HG02884 (cell line): Measurements from ENCODE around the gene ADGRF5.
"Not testable (repeated sequence)": the region's sequence is repeated elsewhere in the genome, so short reads cannot be mapped to it uniquely, and the experiment has no call there.

Experiments
- ATAC-seq: cut with Tn5 transposase; IDR thresholded peaks from one replicate; pipeline ENCODE4 v1.9.1; 2021; ENCODE audit warnings: mild to moderate bottlenecking, moderate library complexity; ENCODE audit not compliant: unreplicated experiment

ADGRF5 gene

DNA sequence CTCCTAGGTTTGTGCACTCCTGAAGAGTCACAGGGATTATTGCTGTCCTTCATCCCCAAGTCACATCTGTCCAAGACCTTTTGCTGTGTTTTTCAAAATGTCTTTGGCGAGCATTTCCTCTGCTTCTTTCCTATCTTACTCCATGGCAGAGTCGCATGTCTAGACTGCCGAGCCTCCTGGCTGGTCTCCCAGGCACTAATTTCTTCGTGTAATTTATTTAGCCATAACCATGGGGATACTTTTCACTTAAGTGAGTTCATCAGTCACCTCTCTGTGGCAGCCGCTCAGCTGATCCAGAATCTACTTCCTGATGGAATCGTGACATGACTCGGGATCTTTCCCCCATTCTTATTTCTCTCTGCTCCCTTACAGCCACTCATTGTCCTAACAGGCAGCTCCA is 25.8 kb downstream of the ADGRF5 start:
- ATAC-seq = no peak

DNA sequence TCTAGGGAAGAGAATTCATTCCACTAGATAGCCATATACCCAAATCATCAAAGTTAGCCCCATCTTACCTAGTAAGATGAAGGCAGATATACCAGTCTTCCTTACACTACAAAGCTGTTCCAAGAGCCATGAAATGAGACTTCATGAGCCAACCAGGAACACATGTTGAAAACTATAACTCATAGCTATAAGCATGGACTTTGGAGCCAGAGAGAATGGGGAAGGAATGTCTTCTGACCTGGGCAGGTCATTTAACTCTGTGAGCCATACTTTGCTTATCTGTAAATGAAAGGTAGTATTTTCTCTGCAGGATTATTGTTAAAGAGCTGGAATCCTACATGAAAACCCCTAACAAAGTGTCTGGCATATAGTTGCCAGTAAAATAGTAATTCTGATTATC is 27.3 kb downstream of the ADGRF5 start:
- no peak for ATAC-seq

DNA sequence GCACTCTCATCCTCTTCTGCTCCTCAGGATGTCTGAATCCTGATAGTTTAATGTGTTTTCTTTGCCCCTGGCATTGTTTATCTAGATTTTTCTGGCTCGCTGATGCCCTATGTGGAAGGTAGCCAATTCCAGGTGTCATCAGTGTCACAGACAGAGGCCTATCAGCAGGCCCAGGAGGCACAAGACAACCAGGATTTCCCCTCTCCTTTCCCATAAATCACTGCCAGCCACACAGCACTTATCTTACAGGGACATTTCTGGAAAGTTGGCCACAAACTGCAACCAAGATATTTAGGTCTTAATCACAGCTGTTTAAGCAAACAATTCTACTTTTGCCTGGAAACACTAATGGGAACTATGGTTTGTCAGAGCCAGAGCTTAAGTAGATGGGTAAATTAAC is 28.1 kb downstream of the ADGRF5 start:
- ATAC-seq = no peak

DNA sequence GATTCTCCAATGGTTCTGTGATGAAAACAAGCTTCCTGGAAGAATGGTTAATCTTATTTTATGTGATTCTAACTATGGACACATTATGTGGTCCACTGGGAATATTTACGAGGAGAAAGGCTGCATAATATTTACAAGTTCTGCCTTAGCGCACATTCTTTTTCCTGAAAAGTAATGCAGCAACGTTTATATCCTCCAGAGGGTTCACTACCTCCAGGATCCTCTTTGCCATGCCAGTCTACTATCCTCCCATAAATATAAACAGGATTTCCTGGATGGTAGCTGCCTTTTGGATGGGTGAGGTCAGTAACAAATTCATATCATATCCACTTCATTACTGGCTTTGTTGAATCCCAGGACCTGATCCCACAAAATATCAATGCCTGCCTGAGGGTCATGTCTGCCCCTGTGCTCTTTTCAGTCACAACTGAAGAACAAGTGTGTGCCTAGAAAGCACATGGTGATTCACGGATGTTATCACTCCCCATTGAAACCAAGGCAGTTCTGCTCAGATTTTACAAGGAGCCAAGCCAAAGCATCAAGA is 30.4 kb downstream of the ADGRF5 start:
- no peak for ATAC-seq

DNA sequence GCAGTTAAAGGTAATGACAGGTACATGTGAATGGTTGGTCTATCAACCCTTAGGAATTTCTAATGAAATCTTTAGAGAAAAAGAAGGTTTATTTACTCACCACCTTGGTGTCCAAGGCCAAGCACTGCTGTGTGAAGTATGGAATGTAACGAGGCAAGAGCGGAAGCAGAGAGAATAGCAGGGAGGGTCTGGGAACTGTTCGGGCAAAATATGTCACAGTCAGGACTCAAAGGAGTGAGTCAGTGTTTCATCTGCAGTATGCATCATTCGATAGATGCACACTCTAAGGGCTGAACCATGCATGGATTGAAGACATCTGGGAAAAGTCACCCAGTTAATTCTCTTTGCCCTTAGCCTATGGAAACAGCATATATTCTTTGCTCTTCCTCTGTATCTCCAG is 33.2 kb downstream of the ADGRF5 start:
- no peak for ATAC-seq

DNA sequence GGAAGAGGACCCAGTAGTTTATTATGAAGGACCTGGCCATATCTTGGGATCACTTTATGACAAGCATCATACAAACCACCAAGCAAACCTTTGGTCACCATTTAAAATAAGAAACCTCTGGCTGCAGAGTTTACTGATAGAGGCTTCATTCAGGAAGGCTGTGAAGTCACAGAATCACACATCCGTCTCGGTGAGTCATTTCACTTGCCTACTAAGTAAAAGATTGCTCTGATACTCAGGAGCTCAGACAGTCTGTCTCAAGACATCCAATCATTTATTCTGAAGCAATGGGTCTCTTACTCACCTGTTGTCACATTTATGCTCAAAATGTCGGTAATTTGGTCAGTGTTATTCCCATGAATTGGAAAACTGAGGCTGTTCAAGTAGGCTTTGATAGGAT is 33.7 kb downstream of the ADGRF5 start:
- ATAC-seq = no peak

DNA sequence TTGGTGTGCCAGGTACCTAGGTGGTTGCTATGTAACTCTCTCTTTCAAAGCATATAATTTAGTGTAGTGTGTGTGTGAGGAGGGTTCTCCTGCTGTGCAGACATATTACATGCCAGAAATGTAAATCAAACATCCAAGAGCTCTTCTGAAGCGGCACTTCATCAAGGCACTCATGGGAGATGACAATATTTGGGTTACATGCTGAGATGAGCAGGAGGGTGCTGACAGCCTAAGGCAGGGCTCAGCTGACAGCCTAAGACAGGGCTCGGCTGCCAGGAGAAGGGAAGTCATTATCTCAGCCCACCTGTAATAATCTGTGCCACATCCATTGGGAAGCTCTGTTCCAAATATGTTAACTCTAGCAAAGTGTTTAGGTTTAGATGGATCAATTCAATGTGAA is 39.1 kb downstream of the ADGRF5 start:
- ATAC-seq = no peak

DNA sequence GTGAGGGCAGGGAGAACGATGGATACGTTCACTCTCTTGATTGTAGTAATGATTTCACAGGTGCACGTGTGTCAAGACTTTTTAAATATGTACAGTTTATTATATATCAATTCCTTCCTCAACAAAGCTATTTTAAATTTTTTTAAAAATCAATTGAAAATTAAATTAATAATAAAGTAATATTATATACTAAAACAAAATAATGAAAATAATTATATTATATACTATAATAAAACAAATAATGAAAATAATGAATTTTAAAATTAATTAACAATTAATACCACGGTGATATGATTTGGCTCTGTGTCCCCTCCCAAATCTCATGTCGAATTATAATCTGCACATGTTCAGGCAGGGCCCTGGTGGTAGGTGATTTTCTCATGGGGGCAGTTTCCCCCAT is 42.7 kb downstream of the ADGRF5 start:
- ATAC-seq = no peak

DNA sequence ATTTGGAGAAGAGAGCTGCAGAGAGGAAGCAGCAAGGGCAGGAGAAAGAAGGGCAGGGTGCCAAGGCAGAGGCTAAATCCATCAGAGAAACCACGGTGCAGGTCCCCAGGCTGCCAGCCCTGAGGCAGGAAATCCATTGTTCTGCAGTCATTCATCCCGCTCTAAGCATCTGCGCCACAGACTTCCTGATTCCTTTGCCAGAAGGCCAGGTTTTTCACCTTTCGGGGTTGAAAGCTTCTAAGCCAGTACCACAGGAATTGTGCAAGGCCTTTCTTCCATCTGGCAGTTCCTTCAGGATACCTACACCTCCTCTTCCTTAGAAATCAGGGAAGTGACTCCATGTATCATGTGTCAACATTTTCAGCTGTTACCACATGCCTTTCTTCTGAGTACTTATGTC is 45.6 kb downstream of the ADGRF5 start:
- ATAC-seq = no peak

DNA sequence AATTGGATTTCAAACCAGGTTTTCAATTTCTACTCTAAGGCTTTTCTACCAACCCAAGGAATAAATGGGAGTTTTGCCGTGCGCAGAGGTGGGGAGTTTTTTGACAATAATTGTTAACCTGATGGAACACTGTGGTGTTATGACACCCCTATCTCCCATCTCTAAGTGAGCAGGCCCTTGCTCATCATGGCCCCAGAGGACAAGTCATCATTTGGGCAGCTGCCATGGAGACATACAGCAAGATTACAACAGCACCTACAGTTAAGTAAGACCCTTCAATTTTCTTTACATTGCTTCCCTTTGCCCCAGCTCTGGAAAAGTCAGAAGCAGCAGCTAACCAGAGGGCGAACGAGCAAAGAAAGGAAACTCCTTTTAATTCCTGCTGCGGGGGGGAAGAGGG is 54.3 kb downstream of the ADGRF5 start:
- no peak for ATAC-seq

DNA sequence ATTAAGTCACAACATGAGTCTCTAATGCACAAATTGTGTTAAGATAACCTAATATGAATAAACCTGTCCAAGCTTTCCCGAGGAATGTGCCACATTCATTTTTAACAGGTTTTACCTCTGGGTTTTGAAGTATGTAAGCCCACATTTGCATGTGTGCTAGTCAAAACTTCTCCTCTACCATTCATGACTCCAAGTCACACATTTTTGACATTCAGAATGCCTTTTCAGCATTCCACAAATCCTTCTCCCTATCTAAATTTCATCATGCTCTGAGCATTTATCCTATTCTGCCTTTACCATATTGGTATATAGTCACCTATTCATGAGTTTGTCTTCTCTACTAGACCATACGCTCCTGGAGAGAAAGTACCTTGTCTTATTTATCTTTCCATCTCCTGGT is 56.5 kb downstream of the ADGRF5 start:
- no peak for ATAC-seq

DNA sequence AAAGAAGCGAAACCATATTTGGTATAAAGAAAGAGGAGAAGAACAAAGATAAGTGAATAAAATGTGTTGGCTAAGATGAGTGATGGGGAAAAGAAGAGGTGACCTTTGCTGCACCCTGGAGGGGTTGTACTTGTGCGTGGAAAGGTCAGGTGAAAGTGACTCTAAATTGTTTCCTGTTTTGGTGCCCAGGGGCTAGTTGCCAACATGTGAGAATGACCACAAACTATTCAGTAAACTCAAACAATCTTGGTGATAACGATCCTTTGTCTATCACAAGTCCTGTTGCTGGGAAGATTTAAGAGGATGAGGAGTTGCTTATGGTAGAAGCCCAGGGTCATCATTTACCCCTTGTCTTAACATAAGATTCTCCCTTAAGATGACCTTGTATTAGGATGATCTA is 57.9 kb downstream of the ADGRF5 start:
- ATAC-seq = no peak

DNA sequence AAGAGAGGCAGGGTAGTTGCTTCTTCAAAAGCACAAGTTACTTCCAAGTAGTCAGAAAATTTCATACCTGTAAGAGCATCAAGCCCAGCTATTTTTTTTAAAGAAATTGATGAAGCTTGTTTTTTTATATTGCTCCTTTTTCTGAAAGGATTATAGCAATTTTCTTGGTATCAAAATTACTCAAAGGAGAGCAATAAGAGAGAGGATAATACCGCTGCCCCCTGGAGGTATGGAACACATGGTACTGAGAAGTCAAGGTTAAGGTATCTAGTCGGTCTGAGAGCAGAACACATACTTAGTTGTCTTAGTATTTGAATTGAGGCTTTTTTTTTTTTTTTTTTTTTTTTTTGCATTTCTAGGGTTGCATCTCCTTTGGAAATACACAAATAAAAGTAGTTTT is 59.4 kb downstream of the ADGRF5 start:
- no peak for ATAC-seq

DNA sequence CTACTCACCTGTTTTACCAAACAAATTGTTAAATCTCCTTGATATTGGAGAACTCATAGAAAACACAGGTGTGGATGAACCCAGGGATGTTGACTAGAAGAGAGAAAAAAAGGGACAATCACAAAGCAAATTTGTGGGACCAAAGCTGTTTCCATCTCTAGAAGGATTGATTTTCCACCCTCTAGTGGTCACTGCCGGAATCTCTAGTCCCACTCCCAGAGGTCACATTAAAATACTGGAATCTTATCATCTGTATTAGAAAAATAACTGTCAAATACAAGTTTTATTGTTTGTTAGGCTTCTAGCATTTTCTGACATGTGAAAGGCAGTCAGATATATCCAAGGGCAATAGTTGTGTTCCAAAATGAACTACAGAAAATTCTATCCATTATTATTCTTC is 65.8 kb downstream of the ADGRF5 start:
- ATAC-seq = peak; percentile 69

DNA sequence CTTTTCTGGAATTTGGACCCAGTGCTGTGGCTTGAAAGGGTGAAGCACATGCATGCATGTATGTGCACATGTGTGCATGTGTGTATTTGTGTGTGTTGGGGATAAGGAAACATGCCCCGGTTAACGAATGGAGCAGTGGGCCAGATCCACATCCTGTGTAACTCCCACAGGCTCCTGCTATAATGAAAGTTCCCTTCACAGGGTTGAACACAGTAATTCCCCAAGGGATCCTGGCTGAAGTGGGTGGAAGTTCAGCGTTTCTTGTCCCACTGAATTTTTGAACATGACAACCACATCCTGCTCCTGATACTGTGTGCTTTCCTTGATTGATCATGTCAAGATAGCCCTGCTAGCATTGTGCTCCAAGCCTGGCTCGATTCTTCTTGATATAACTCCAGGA is 70.2 kb downstream of the ADGRF5 start:
- ATAC-seq = not testable (repeated sequence)

DNA sequence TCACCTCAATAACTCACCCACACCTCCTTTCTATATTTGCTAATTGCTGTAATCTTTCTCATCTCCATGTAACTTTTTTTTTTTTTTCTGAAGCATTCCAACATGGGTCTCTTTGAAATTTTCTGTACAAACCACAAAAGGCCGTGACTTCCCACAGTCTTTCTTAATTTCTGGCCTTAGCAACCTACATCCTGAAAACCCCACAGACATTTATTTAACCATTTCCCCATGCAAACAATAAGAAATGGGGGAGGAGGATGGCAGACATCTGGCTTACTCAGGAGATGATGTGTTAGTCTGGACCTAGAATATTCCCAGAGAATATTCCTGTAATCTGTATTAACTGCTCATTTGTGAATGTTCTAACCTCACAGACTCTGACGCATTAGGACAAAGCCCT is 70.9 kb downstream of the ADGRF5 start:
- no peak for ATAC-seq

DNA sequence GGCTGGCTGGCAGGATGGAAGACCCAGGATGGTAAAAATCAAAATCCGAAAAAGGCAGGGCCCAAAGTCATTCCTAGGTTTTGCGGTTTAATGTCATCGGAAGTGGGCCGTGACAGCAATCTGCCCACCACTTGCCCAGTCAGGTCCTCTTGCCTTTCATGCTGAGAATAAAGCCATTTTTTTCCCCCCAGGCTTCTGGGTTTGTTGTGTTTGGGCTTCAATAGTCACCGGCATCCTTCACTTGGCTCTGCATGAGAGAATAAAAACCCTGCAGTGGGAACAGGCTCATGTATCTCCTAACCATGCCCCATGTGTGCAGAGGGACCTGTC is 72.4 kb downstream of the ADGRF5 start:
- no peak for ATAC-seq

DNA sequence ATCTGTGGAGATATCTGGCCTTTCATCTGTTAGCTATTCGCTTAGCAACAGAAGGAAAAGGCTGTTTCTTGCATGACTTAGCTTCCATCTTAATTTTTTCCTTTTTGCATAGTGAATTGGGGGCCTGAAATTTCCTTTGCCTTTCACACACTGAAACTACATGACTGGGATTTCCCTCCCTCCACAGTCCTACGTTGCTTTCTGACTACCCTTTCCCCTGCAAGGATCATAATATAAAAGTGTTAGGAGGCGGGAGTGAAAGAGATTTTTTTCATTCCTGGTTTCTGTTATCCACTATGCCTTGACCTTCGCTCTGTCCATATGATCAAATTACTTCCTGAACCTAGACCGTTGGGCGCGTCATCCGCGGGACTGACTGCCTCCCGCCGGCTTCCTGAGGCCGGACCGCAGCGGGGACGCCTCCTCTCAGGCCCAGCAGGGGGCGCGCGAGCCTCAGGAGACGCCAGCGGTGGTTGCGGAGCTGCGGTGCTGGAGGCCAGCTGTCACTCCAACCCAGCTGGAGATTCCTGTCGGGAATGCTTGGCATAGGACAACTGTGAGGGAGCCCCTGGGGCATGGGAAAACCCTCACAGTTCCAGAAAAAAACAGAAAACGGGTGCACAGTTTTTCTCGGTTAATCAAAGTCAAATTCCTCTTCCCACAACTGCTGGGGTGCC is 72.9 kb downstream of the ADGRF5 start:
- ATAC-seq = peak; percentile 91

DNA sequence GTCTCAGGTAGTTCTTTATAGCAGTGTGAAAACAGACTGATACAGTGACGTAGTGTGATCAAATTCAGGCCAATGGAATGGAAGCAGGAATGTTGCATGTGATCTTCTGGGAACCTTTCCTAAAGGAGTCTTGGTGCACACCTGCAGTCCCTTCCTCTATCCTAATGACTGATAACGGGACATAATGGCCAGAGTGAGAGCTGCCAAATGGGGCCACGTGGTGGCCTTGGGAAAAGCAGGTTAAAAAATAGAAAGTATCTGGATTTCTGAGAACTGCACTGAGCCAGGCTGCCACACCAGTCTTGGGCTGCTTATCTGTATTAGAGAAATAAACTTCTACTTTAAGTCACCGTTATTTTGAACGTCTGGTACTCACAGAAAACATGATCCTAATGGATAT is 76.6 kb downstream of the ADGRF5 start:
- ATAC-seq = no peak

DNA sequence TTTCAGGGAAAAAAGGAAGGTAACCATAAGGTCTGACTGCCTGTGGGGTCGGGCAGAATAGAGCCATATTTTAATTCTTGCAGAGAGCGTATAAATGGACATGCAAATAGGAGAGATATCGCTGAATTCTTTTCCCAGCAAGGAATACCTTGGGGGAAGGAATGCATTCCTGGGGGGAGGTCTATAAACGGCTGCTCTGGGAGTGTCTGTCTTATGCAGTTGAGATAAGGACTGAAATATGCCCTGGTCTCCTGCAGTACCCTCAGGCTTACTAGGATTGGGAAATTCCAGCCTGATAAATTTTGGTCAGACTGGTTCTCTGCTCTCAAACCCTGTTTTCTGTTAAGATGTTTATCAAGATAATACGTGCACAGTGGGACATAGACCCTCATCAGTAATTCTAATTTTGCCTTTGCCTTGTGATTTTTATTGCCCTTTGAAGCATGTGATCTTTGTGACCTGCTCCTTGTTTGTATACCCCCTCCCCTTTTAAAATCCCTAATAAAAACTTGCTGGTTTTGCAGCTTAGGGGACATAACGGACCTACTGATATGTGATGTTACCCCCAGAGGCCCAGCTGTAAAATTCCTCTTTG is 79.4 kb downstream of the ADGRF5 start:
- ATAC-seq = not testable (repeated sequence)

DNA sequence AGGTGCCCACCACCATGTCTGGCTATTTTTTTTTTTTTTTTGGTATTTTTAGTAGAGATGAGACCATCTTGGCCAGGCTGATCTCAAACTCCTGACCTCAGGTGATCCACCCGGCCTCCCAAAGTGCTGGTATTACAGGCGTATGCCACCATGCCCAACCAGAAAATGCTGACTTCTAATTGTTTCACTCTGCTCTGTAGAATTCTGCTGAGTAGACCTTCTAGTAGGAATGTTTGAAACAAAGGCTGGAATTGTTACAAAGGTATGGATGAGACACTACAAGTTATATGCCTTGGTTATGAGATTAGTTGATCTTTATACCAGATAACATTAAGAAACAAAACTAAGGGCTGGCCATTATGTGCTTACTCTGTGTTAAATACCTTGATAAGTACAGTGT is 83.7 kb downstream of the ADGRF5 start:
- no peak for ATAC-seq

DNA sequence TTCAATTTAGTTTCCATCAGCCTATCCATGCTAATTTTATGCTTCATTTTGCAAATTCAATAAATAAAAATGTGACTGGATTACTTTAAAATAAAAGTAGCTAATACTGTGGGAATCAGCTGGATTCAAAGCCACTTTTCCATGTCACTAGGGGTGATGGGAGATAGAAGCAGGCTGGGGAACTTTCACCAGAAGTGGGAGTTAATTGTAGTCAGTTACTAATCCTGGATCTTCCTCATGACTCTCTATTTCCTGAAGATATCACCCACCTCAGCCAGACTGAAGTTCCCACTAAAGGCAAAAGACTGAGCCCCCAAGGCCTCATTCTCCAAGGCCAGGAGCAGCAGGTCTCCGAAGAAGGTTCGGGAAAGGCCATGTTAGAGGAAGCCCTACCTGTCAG is 86.7 kb downstream of the ADGRF5 start:
- ATAC-seq = not testable (repeated sequence)
